Mammary epithelial cell (primary cell): ENCODE measurements around the gene OR8B12.

ENCODE experiments used
- EZH2 ChIP-seq: IDR thresholded peaks from 2 replicates; pipeline ENCODE4 v1.6.1; 2012; ENCODE audit warnings: low read length, inconsistent platforms, borderline replicate concordance
- TF ChIP-seq, protein P1 (sequence below), 2 donors: IDR thresholded peaks in 1 of 2; conservative IDR thresholded peaks in 1 of 2; 2 replicates each; pipeline ENCODE4 v1.5.1; 2011 to 2012; ENCODE audit warnings: inconsistent platforms in 2 of 2, low read length in 2 of 2, mild to moderate bottlenecking in 2 of 2, control low read depth in 1 of 2, low read depth in 1 of 2; ENCODE audit not compliant: insufficient read depth in 1 of 2; ENCODE audit errors: extremely low read depth in 1 of 2

DNA sequence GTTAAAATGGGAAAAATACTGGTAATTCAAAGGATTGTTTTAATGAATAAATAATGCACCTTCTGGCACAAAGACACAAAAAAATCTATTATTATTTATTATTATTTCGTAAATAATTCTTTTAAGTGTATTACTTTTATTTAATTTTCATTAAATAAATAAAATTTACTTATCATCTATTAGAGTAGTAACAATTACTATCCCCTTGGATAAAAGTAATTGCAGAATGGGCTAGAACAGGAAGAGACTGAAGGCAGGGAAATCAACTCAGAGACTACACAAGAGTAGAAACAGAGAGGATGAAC lies 23.0 kb downstream of the OR8B12 start:
- TF ChIP-seq, protein P1, sequence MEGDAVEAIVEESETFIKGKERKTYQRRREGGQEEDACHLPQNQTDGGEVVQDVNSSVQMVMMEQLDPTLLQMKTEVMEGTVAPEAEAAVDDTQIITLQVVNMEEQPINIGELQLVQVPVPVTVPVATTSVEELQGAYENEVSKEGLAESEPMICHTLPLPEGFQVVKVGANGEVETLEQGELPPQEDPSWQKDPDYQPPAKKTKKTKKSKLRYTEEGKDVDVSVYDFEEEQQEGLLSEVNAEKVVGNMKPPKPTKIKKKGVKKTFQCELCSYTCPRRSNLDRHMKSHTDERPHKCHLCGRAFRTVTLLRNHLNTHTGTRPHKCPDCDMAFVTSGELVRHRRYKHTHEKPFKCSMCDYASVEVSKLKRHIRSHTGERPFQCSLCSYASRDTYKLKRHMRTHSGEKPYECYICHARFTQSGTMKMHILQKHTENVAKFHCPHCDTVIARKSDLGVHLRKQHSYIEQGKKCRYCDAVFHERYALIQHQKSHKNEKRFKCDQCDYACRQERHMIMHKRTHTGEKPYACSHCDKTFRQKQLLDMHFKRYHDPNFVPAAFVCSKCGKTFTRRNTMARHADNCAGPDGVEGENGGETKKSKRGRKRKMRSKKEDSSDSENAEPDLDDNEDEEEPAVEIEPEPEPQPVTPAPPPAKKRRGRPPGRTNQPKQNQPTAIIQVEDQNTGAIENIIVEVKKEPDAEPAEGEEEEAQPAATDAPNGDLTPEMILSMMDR (conservative IDR thresholded peaks at IDR 0.05 in 1 of 2, IDR thresholded peaks at IDR 0.05 in 1 of 2; ENCODE audit: extremely low read depth in 1 of 2, insufficient read depth in 1 of 2, low read depth in 1 of 2, low read length in 2 of 2) = no peak
- no peak for TF ChIP-seq EZH2
